HG03196 (cell line): ENCODE measurements around the gene KRTAP12-4.
"Not testable (repeated sequence)": the region's sequence is repeated elsewhere in the genome, so short reads cannot be mapped to it uniquely, and the experiment has no call there.

Experiments
- ATAC-seq: cut with Tn5 transposase; IDR thresholded peaks from one replicate; pipeline ENCODE4 v1.9.1; 2021; ENCODE audit not compliant: unreplicated experiment

Gene KRTAP12-4

DNA sequence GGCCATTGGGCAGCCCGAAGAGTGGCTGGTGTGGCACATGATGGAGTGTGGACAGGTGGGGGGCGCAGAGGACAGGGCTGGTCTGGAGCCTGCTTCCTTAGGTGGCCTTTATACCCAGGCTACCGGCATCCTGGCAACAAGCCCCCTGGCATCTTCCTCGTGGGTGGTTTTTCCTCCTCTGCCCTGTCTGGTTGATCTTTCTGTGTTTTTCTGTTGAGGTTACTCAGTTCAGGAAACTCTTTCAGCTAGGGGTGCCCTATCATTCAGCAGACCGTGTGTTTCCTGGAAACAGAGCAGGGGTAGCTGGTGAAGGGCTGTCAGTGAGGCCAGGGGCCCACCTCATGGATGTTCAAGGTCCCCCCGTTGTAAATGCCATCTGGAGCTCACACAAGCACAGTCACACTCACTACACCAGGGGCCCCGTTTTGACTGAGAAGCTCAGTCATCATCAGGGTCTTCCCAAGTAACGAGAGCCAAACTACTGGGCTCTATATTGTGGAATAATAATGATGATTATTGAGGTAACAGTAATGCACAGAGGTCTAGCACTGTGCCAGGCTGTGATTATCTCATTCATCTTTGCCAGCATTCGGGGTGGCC lies at the start of gene KRTAP12-4:
KRTAP12-4 (minus strand) TSS at position 84 of the 600 bp plus-strand sequence; CDS start at position 39, 45 bp downstream.
- ATAC-seq, result no peak

DNA sequence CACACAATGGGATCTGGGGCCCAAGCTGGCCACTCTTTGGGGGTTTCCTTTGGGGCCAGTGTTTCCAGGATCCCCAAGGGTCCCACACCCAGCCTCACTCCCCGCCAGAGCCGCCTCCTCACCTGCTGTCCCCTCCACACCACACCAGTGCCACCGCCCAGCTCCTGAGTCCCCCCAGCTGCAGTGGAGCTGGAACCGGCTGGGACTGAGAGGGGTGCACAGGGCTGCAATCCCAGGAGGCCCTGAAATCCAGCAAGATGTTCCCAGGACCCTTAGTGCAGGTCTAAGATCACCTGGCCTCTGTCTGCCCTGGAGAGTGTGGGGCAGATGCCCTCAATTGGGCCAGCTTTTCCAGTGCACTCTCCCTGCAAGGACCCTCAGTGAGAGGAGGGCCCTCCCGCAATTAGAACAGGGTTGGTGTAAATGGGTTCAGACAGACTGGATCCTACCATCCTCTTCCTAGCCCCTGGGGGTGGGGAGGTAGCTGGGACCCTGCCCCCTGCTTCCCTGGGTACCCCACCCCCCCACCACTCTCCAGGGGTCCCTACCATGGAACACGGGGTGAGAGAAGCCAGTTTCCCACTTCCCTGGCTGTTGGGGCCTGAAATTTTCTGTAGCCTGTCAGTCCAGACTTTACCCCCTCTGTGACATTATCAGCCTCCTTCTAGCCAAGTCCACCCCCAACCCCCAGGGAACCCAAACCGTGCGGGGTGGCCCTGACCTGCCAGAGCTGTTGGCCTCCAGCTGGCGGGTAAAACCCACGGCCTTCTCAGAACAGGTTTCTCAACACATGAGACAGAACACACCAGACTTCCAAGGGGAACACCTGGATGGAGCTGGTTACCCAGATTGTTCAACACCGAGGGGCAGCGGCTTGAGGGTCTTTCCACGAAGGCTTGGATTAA lies 49.5 kb upstream of the KRTAP12-4 start:
- no peak for ATAC-seq

GRCh38 chr21:44702973-44703730 lies 48.7 kb upstream of the KRTAP12-4 start:
- ATAC-seq, result no peak

- ATAC-seq, result no peak
These were observed 47.9 kb upstream of the KRTAP12-4 start for GRCh38 chr21:44702111-44702972.

GRCh38 chr21:44701541-44701940 lies 47.1 kb upstream of the KRTAP12-4 start:
- no peak for ATAC-seq

GRCh38 chr21:44701023-44701400 lies 46.6 kb upstream of the KRTAP12-4 start:
- no peak for ATAC-seq

DNA sequence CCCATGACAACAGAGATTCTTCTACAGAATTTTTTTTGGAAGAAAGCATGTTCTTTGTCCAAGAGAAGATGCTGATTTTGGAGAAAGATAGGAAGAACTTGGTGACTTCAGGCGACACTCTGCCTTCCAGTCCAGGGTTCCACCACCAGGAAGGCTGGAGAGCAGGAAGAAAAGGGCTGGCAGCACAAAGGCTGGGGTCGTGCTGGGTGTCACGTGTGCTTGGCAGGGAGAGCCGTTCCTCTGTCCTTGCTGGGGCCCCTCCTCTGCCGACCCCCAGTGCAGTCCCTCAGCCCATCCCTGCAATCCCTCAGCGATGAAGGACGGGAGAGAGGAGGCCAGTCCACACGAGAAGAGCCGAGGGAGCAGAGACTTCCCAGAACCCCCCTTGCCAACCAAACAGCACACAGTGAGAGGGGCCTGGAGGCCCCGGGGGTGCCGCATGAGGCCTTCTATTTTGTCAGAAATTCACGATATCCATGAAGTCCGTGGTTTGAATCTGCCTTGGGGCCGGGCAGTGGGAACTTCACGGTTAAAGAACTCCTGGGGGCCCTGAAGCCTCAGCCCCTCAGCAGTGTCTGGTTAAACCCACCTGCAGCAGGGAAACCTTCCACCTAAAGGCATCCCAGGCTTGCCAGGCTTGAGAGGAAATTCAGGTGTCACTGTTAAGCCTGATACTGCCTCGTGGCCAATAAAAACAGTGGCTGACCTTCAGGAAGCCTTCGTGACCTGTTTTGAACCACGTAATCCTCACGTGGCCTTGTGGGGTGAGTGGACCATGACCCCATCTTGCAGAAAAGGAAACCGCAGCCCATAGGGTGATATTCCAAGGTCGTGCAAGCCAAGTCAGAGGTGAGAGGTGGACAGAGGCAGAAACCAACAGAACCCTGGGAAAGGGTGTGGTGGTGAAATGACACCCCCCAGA lies 45.9 kb upstream of the KRTAP12-4 start:
- no peak for ATAC-seq

DNA sequence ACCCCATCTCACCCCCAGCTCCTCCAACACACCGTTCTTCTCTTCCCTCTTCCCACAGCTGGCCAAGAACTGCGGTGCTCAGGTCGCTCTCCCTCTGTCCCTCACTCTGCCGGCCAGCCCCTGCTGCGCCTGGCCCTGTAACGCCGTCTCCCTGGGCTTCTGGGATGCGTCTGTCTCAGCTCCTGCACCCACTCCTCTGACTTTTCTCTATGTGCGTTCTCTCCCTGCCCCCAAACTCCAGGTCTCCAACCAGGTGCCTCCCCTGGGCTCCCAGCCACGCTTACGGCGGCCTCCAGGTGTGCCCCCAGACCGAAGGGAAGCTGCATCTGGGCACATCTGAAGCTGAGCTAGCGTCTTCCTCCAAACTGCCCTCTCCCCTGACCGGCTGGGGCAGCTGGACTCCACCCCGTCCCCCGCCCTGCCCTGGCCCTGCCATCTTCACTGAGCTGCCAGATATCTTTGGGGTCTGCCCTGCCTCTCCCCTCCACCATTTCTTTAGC lies 45.1 kb upstream of the KRTAP12-4 start:
- no peak for ATAC-seq

- ATAC-seq, result no peak
These were observed 43.6 kb upstream of the KRTAP12-4 start for GRCh38 chr21:44697811-44698734.

DNA sequence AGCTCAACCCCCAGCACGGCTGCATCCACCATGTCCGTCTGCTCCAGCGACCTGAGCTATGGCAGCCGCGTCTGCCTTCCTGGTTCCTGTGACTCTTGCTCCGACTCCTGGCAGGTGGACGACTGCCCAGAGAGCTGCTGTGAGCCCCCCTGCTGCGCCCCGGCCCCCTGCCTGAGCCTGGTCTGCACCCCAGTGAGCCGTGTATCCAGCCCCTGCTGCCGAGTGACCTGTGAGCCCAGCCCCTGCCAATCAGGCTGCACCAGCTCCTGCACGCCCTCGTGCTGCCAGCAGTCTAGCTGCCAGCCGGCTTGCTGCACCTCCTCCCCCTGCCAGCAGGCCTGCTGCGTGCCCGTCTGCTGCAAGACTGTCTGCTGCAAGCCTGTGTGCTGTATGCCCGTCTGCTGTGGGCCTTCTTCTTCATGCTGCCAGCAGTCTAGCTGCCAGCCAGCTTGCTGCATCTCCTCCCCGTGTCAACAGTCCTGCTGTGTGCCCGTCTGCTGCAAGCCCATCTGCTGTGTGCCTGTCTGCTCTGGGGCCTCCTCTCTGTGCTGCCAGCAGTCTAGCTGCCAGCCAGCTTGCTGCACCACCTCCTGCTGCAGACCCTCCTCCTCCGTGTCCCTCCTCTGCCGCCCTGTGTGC lies 42.8 kb upstream of the KRTAP12-4 start, which contains the start of gene KRTAP10-12:
KRTAP10-12 (plus strand) TSS at position 1 of the 639 bp plus-strand sequence; CDS start at position 31, 30 bp downstream.
- not testable (repeated sequence) for ATAC-seq

DNA sequence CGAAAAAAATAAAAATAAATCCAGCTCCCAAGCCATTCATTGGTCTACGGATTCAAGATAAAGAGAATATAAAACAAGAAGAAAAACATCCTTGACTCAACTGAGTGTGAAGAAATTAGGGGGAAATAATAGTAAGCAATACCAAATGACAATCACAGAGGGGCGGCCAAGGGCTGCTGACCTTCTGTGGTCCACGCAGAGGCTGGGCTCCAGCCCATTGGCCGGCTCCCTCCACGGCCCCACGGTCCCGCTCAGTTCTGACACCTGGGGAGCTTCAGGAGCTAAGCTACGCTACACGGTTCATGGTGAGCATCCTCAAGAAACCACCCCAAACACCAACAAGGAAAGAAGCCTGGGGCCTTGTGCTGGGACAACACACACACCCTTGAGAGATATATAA lies 42.1 kb upstream of the KRTAP12-4 start:
- ATAC-seq, result no peak

GRCh38 chr21:44695641-44696040 lies 41.2 kb upstream of the KRTAP12-4 start:
- ATAC-seq, result no peak

- no peak for ATAC-seq
These were observed 40.7 kb upstream of the KRTAP12-4 start for GRCh38 chr21:44695184-44695583.

GRCh38 chr21:44694776-44695175 lies 40.3 kb upstream of the KRTAP12-4 start:
- no peak for ATAC-seq

DNA sequence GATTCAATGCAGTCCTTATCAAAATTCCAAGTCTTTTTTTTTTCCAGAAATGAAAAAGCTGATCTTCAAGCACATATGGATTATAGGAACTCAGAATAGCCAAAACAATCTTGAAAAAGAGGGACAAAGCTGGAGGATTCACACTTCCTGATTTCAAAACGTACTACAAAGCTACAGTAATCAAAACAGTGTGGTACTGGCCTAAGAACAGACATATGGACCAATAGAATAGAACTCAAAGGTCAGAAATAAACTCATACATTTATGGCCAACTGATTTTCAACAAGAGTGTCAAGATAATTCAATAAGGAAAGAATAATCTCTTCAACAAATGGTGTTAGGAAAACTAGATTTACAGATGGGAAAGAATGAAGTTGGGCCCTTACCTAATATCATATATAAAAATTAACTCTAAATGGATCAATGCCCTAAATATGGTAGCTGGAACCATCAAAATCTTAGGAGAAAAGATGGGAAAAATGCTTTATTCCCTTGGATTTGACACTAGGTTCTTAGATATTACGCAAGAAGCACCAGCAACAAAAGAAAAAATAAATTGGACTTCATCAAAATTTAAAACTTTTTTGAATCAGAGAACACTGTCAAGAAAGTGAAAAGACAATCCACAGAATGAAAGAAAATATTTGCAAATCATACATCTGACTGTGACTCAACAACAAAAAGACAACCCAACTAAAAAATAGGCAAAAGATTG lies 38.5 kb upstream of the KRTAP12-4 start:
- ATAC-seq, result no peak

DNA sequence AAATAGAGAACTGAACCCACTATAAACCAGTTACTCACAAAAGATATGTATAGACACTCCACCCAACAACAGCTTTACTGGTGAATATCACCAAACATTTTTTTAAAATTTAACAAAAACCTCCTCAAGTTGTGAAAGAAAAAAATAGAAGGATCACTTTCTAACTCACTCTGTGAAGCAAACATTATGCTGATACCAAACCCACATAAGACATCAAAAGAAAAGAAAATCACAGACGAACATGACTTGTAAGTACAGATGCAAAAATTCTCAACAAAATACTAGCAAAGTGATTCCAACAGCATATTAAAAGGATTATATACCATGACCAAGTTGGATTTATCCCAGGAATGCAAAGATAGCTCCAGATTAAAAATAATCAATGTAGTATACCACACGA lies 37.2 kb upstream of the KRTAP12-4 start:
- ATAC-seq, result no peak

GRCh38 chr21:44689740-44690139 lies 35.3 kb upstream of the KRTAP12-4 start:
- ATAC-seq, result not testable (repeated sequence)
